HEK293 (cell line): ENCODE results near the gene TCN1.

Experiments used
- CTCF ChIA-PET: fragments of 350-600 bp; formaldehyde crosslinking; extraction: SDS; loops from one replicate; lab custom pipeline; 2021; ENCODE audit warnings: antibody characterized with exemption; lab: Yijun Ruan, JAX
- POLR2A ChIA-PET: fragments of 300-600 bp; formaldehyde crosslinking; extraction: SDS; loops from one replicate; lab custom pipeline; 2020; ENCODE audit warnings: antibody characterized with exemption, inconsistent platforms; lab: Yijun Ruan, JAX
- H3K27ac ChIP-seq: fragments of 200-500 bp; sonication (Bioruptor generic); 2 replicates; pipeline ENCODE4 v1.5.1; 2014; ENCODE audit warnings: low read depth, low read length, control low read depth, inconsistent platforms; ENCODE audit errors: extremely low read depth
- H3K36me3 ChIP-seq, 2 experiments: fragments of 200-500 bp in 1 of 2; sonication (Bioruptor generic) in 1 of 2; 1 replicate in 1 of 2; 2 replicates in 1 of 2; pipeline ENCODE4 v1.5.1; 2014 to 2017; ENCODE audit warnings: inconsistent platforms in 2 of 2, low read length in 2 of 2; ENCODE audit not compliant: control insufficient read depth in 2 of 2, insufficient read depth in 1 of 2
- H3K4me1 ChIP-seq: fragments of 200-500 bp; sonication (Bioruptor generic); 2 replicates; pipeline ENCODE4 v1.5.1; 2014; ENCODE audit warnings: mild to moderate bottlenecking, low read length, inconsistent platforms; ENCODE audit not compliant: control insufficient read depth, insufficient read depth
- H3K4me3 ChIP-seq: 2 replicates; pipeline ENCODE4 v1.5.1; 2011; ENCODE audit warnings: low read depth, mild to moderate bottlenecking, control low read depth, low read length, moderate library complexity
- H3K9me3 ChIP-seq: fragments of 200-500 bp; sonication (Bioruptor generic); 2 replicates; pipeline ENCODE4 v1.5.1; 2014; ENCODE audit warnings: low read depth, low read length, inconsistent platforms; ENCODE audit not compliant: control insufficient read depth, insufficient read depth
- BCL6B ChIP-seq: fragments of 450-650 bp; formaldehyde crosslinking; IDR thresholded peaks from 2 replicates; pipeline ENCODE4 v1.5.1; 2017; ENCODE audit warnings: missing biosample characterization, missing genetic modification characterization
- HOXD13 ChIP-seq: sonication (generic); formaldehyde crosslinking; IDR thresholded peaks from 2 replicates; pipeline ENCODE4 v1.8.0; 2022; ENCODE audit warnings: missing genetic modification reagents, borderline replicate concordance
- IKZF3 ChIP-seq: fragments of 450-650 bp; IDR thresholded peaks from 2 replicates; pipeline ENCODE4 v1.5.0; 2018; ENCODE audit warnings: missing biosample characterization, mild to moderate bottlenecking, missing genetic modification characterization, moderate library complexity
- KLF17 ChIP-seq: fragments of 450-650 bp; formaldehyde crosslinking; IDR thresholded peaks from 2 replicates; pipeline ENCODE4 v1.5.1; 2016; ENCODE audit warnings: missing biosample characterization, missing genetic modification characterization
- MYNN ChIP-seq: fragments of 450-650 bp; formaldehyde crosslinking; IDR thresholded peaks from 2 replicates; pipeline ENCODE4 v1.5.1; 2016; ENCODE audit warnings: missing biosample characterization, missing genetic modification characterization, borderline replicate concordance
- PATZ1 ChIP-seq: fragments of 450-650 bp; formaldehyde crosslinking; IDR thresholded peaks from 2 replicates; pipeline ENCODE4 v1.5.1; 2016; ENCODE audit warnings: missing biosample characterization, missing genetic modification characterization
- ZBTB11 ChIP-seq: fragments of 450-650 bp; formaldehyde crosslinking; conservative IDR thresholded peaks from 2 replicates; pipeline ENCODE4 v1.5.1; 2016; ENCODE audit warnings: low read depth, missing biosample characterization, missing genetic modification characterization
- ZBTB26 ChIP-seq: fragments of 450-650 bp; formaldehyde crosslinking; optimal IDR thresholded peaks from 2 replicates; pipeline ENCODE3; 2016; ENCODE audit warnings: missing biosample characterization, mild to moderate bottlenecking, missing genetic modification characterization
- ZFHX2 ChIP-seq: fragments of 450-650 bp; formaldehyde crosslinking; conservative IDR thresholded peaks from 2 replicates; pipeline ENCODE4 v1.5.1; 2016; ENCODE audit warnings: missing biosample characterization, missing genetic modification characterization
- ZIC2 ChIP-seq: fragments of 450-650 bp; formaldehyde crosslinking; IDR thresholded peaks from 2 replicates; pipeline ENCODE4 v1.5.1; 2016; ENCODE audit warnings: missing biosample characterization, missing genetic modification characterization
- ZNF18 ChIP-seq: fragments of 450-650 bp; formaldehyde crosslinking; IDR thresholded peaks from 2 replicates; pipeline ENCODE4 v1.5.1; 2016; ENCODE audit warnings: missing biosample characterization, missing genetic modification characterization
- ZNF211 ChIP-seq: fragments of 450-650 bp; formaldehyde crosslinking; IDR thresholded peaks from 2 replicates; pipeline ENCODE4 v1.5.1; 2016; ENCODE audit warnings: low read depth, missing biosample characterization, missing genetic modification characterization
- ZNF292 ChIP-seq: fragments of 450-650 bp; formaldehyde crosslinking; IDR thresholded peaks from 2 replicates; pipeline ENCODE4 v1.5.1; 2016; ENCODE audit warnings: low read depth, missing biosample characterization, missing genetic modification characterization, borderline replicate concordance
- ZNF366 ChIP-seq: fragments of 450-650 bp; formaldehyde crosslinking; conservative IDR thresholded peaks from 2 replicates; pipeline ENCODE4 v1.5.1; 2016; ENCODE audit warnings: missing biosample characterization, missing genetic modification characterization
- ZNF391 ChIP-seq: fragments of 450-650 bp; formaldehyde crosslinking; IDR thresholded peaks from 2 replicates; pipeline ENCODE4 v1.5.1; 2016; ENCODE audit warnings: low read depth, missing biosample characterization, missing genetic modification characterization, borderline replicate concordance
- ZNF558 ChIP-seq: fragments of 450-650 bp; formaldehyde crosslinking; IDR thresholded peaks from 2 replicates; pipeline ENCODE4 v1.5.1; 2016; ENCODE audit warnings: missing biosample characterization, missing genetic modification characterization
- ZNF596 ChIP-seq: fragments of 450-650 bp; IDR thresholded peaks from 2 replicates; pipeline ENCODE4 v1.5.0; 2018; ENCODE audit warnings: missing biosample characterization, mild to moderate bottlenecking, missing genetic modification characterization, moderate library complexity
- ZNF639 ChIP-seq: fragments of 450-650 bp; formaldehyde crosslinking; IDR thresholded peaks from 2 replicates; pipeline ENCODE4 v1.5.1; 2016; ENCODE audit warnings: missing biosample characterization, missing genetic modification characterization
- ZNF692 ChIP-seq: fragments of 450-650 bp; formaldehyde crosslinking; IDR thresholded peaks from 2 replicates; pipeline ENCODE4 v1.5.1; 2016; ENCODE audit warnings: missing biosample characterization, missing genetic modification characterization
- ZNF76 ChIP-seq: fragments of 450-650 bp; formaldehyde crosslinking; IDR thresholded peaks from 2 replicates; pipeline ENCODE4; 2016; ENCODE audit warnings: low read depth, missing biosample characterization, missing genetic modification characterization, borderline replicate concordance
- ZNF792 ChIP-seq: fragments of 450-650 bp; formaldehyde crosslinking; IDR thresholded peaks from 2 replicates; pipeline ENCODE4 v1.5.1; 2016; ENCODE audit warnings: missing biosample characterization, missing genetic modification characterization
- ZSCAN16 ChIP-seq: fragments of 450-650 bp; formaldehyde crosslinking; IDR thresholded peaks from 2 replicates; pipeline ENCODE4 v1.5.1; 2016; ENCODE audit warnings: missing biosample characterization, missing genetic modification characterization

TCN1 gene

GRCh38 chr11:59813364-59813763 is 52.9 kb downstream of the TCN1 start (continued):
- TF ChIP-seq ZIC2 (tag by site-specific recombination): no peak
- TF ChIP-seq ZNF18 (tag by site-specific recombination): no peak
- TF ChIP-seq ZBTB11 (tag by site-specific recombination): no peak
- no peak for TF ChIP-seq ZBTB26
- TF ChIP-seq ZNF76 (tag by site-specific recombination): no peak
- no peak for TF ChIP-seq MYNN (tag by site-specific recombination)
- TF ChIP-seq KLF17: no peak
- TF ChIP-seq ZNF792: no peak

GRCh38 chr11:59812220-59812619 is 54.1 kb downstream of the TCN1 start:
- peaks cover 4 to 16% of the 10 kb centered on the region in 2 experiments; a peak in 2 of 3 replicates for H3K36me3 ChIP-seq
- H3K4me1 ChIP-seq: no peaks in the 10 kb centered on the region
- no peak overlapping the region for H3K4me3 ChIP-seq
- ChIA-PET POLR2A (no interaction called here), CTCF (interaction anchor here (0.6 to 0.7 kb wide), 2 partner anchors 77 to 1245 kb away, joined by 3 read pairs; no protein-coding TSS in a partner anchor)
- H3K9me3 ChIP-seq: no peaks in the 10 kb centered on the region
- TF ChIP-seq IKZF3 (no peak), BCL6B (no peak), ZNF639 (no peak), ZNF391 (tag by site-specific recombination) (no peak), ZFHX2 (tag by site-specific recombination) (no peak), HOXD13 (CRISPR knock-in tag) (no peak), ZNF211 (tag by site-specific recombination) (no peak), ZNF292 (no peak), ZNF558 (tag by site-specific recombination) (no peak), ZNF366 (tag by site-specific recombination) (no peak), PATZ1 (tag by site-specific recombination) (no peak), ZSCAN16 (tag by site-specific recombination) (no peak), ZNF596 (no peak), ZNF692 (no peak)
- no peak overlapping the region for H3K27ac ChIP-seq
